H1 (cell line): ENCODE data around the gene CHCHD1. TPM values are rescaled to one million over a fixed set of nuclear protein-coding genes. Genes with fewer than 3 reads are reported as not detected.

ENCODE experiments used
- CTCF ChIA-PET: fragments of 300-600 bp; sonication (Branson Sonifier 250); formaldehyde crosslinking; loops from one replicate; lab custom pipeline; 2021; ENCODE audit not compliant: partially characterized antibody; lab: Charles Lee
- POLR2A ChIA-PET: fragments of 300-600 bp; sonication (Branson Sonifier 250); formaldehyde crosslinking; loops from one replicate; lab custom pipeline; 2021; ENCODE audit warnings: inconsistent platforms; ENCODE audit not compliant: partially characterized antibody; lab: Charles Lee
- DNase-seq, 2 experiments: peaks; one replicate each; pipeline versions ENCODE4 v3.0.0 to v3.0.0-alpha.2; 2010 to 2022; ENCODE audit warnings: low spot score in 2 of 2, low read depth in 1 of 2, mixed read lengths in 1 of 2
- FAIRE-seq: peaks from 2 replicates; lab custom pipeline; 2011; peaks lifted over from hg19 to GRCh38; lab: Jason Lieb, UNC
- H2AFZ ChIP-seq: 2 replicates; pipeline ENCODE4 v1.8.1; 2012; ENCODE audit warnings: low read length, inconsistent platforms
- H2AK5ac ChIP-seq: 2 replicates; pipeline ENCODE4 v1.6.1; 2013; ENCODE audit warnings: low read depth, low read length
- H2BK120ac ChIP-seq: replicated peaks from 2 replicates; pipeline ENCODE3; 2013; ENCODE audit warnings: low read depth, low read length, inconsistent platforms
- H2BK12ac ChIP-seq: 2 replicates; pipeline ENCODE4 v1.6.1; 2013; ENCODE audit warnings: low read depth, low read length
- H2BK15ac ChIP-seq: 2 replicates; pipeline ENCODE4 v1.6.1; 2013; ENCODE audit warnings: low read length
- H2BK20ac ChIP-seq: 2 replicates; pipeline ENCODE4 v1.6.1; 2013; ENCODE audit warnings: low read length
- H2BK5ac ChIP-seq: 2 replicates; pipeline ENCODE4 v1.6.1; 2013; ENCODE audit warnings: low read depth, low read length
- H3K14ac ChIP-seq: 2 replicates; pipeline ENCODE4 v1.6.1; 2013; ENCODE audit warnings: inconsistent platforms; ENCODE audit not compliant: insufficient read length
- H3K18ac ChIP-seq: 2 replicates; pipeline ENCODE4 v1.6.1; 2013; ENCODE audit warnings: low read length; ENCODE audit errors: extremely low read depth
- H3K23ac ChIP-seq: 2 replicates; pipeline ENCODE4 v1.6.1; 2013; ENCODE audit warnings: inconsistent platforms; ENCODE audit not compliant: insufficient read length
- H3K23me2 ChIP-seq: 2 replicates; pipeline ENCODE4 v1.6.1; 2013; ENCODE audit warnings: low read depth, low read length
- H3K27ac ChIP-seq: 2 replicates; pipeline ENCODE4 v1.6.1; 2011; ENCODE audit warnings: low read depth, low read length, inconsistent platforms
- H3K27me3 ChIP-seq, 4 experiments: replicated peaks in 1 of 4; 1 replicate in 1 of 4; 2 replicates in 3 of 4; pipeline versions ENCODE4 v1.6.1 to v1.8.1; 2011 to 2013; ENCODE audit warnings: low read length in 3 of 4, mild to moderate bottlenecking in 3 of 4, inconsistent platforms in 2 of 4, mixed read lengths in 2 of 4, moderate library complexity in 1 of 4; ENCODE audit not compliant: control insufficient read depth in 3 of 4, insufficient read depth in 3 of 4; ENCODE audit errors: extremely low read depth in 1 of 4
- H3K36me3 ChIP-seq, 4 experiments: 2 replicates each; pipeline versions ENCODE4 v1.6.1 to v1.8.1; 2011 to 2013; ENCODE audit warnings: mild to moderate bottlenecking in 4 of 4, low read length in 3 of 4, moderate library complexity in 2 of 4, control low read depth in 1 of 4, inconsistent platforms in 1 of 4; ENCODE audit not compliant: insufficient read depth in 4 of 4, control insufficient read depth in 2 of 4
- H3K4ac ChIP-seq: replicated peaks from 2 replicates; pipeline ENCODE3; 2013; ENCODE audit warnings: low read length, low read depth, mixed read lengths, inconsistent platforms; ENCODE audit not compliant: insufficient read length
- H3K4me1 ChIP-seq, 4 experiments: replicated peaks in 1 of 4; 1 replicate in 1 of 4; 2 replicates in 3 of 4; pipeline versions ENCODE4 v1.6.1 to v1.8.1; 2011 to 2013; ENCODE audit warnings: low read length in 3 of 4, inconsistent platforms in 2 of 4, mixed read lengths in 1 of 4; ENCODE audit not compliant: insufficient read depth in 4 of 4, control insufficient read depth in 3 of 4
- H3K4me2 ChIP-seq, 2 experiments: 2 replicates each; pipeline versions ENCODE4 v1.6.1 to v1.8.1; 2011 to 2013; ENCODE audit warnings: low read depth in 2 of 2, low read length in 2 of 2, control low read depth in 1 of 2, inconsistent platforms in 1 of 2, mild to moderate bottlenecking in 1 of 2; ENCODE audit not compliant: insufficient read depth in 1 of 2
- H3K4me3 ChIP-seq, 4 experiments: fragments of 200-600, 300-600 bp in 1 of 4; sonication (generic), shearing (Covaris generic), sonication (Bioruptor Twin) in 1 of 4; 2 replicates each; pipeline versions ENCODE4 v1.5.1 to v1.8.1; 2011 to 2016; ENCODE audit warnings: low read length in 4 of 4, low read depth in 3 of 4, control low read depth in 2 of 4, inconsistent platforms in 2 of 4, mild to moderate bottlenecking in 2 of 4, mixed read lengths in 1 of 4, moderate library complexity in 1 of 4; ENCODE audit not compliant: insufficient read depth in 2 of 4; ENCODE audit errors: extremely low read depth in 1 of 4
- H3K56ac ChIP-seq: replicated peaks from 2 replicates; pipeline ENCODE3; 2013; ENCODE audit warnings: low read depth, mild to moderate bottlenecking, mixed read lengths, low read length, inconsistent platforms; ENCODE audit not compliant: insufficient read length
- H3K79me1 ChIP-seq: 2 replicates; pipeline ENCODE4 v1.6.1; 2013; ENCODE audit warnings: low read depth, low read length, control low read depth
- H3K79me2 ChIP-seq, 2 experiments: 2 replicates each; pipeline versions ENCODE4 v1.6.1 to v1.8.1; 2012 to 2013; ENCODE audit warnings: low read length in 2 of 2, mild to moderate bottlenecking in 2 of 2, inconsistent platforms in 1 of 2; ENCODE audit not compliant: insufficient read depth in 2 of 2, control insufficient read depth in 1 of 2
- H3K9ac ChIP-seq, 4 experiments: replicated peaks in 1 of 4; 1 replicate in 1 of 4; 2 replicates in 3 of 4; pipeline versions ENCODE4 v1.6.1 to v1.8.1; 2011 to 2013; ENCODE audit warnings: low read depth in 3 of 4, low read length in 3 of 4, control low read depth in 2 of 4, mild to moderate bottlenecking in 2 of 4, moderate library complexity in 2 of 4, inconsistent platforms in 1 of 4; ENCODE audit errors: extremely low read depth in 1 of 4
- H3K9me3 ChIP-seq, 2 experiments: 2 replicates each; pipeline versions ENCODE4 v1.6.1 to v1.8.1; 2012 to 2013; ENCODE audit warnings: mild to moderate bottlenecking in 2 of 2, moderate library complexity in 2 of 2, control low read depth in 1 of 2, inconsistent platforms in 1 of 2, low read depth in 1 of 2, low read length in 1 of 2, mixed read lengths in 1 of 2; ENCODE audit not compliant: insufficient read depth in 2 of 2
- H4K20me1 ChIP-seq, 2 experiments: replicated peaks in 1 of 2; 2 replicates each; pipeline versions ENCODE3 to v1.8.1; 2011 to 2013; ENCODE audit warnings: inconsistent platforms in 2 of 2, low read length in 2 of 2, mild to moderate bottlenecking in 1 of 2; ENCODE audit not compliant: insufficient read depth in 2 of 2, control insufficient read depth in 1 of 2
- H4K5ac ChIP-seq: 2 replicates; pipeline ENCODE4 v1.6.1; 2013; ENCODE audit warnings: low read length, low read depth, mixed read lengths, inconsistent platforms; ENCODE audit not compliant: insufficient read length
- H4K8ac ChIP-seq: 2 replicates; pipeline ENCODE4 v1.8.0; 2013; ENCODE audit warnings: mild to moderate bottlenecking, moderate library complexity, low read length, inconsistent platforms; ENCODE audit not compliant: insufficient read depth; ENCODE audit errors: extremely low read depth
- H4K91ac ChIP-seq: replicated peaks from 2 replicates; pipeline ENCODE3; 2013; ENCODE audit warnings: low read length, mixed read lengths, inconsistent platforms; ENCODE audit not compliant: insufficient read length
- CEBPB ChIP-seq: IDR thresholded peaks from 2 replicates; pipeline ENCODE4 v1.6.1; 2012; ENCODE audit warnings: low read depth, low read length
- HDAC2 ChIP-seq, 2 experiments: fragments of 300-600 bp in 1 of 2; sonication (generic) in 1 of 2; IDR thresholded peaks; 2 replicates each; pipeline ENCODE4 v1.6.1; 2011 to 2012; ENCODE audit warnings: low read depth in 2 of 2, low read length in 2 of 2, mild to moderate bottlenecking in 2 of 2, moderate library complexity in 2 of 2, borderline replicate concordance in 1 of 2, inconsistent platforms in 1 of 2
- JUN ChIP-seq: IDR thresholded peaks from 2 replicates; pipeline ENCODE4 v1.6.1; 2011; ENCODE audit warnings: low read depth, mild to moderate bottlenecking, improper control_type of control experiment, low read length
- KDM5A ChIP-seq: fragments of 200-600 bp; IDR thresholded peaks from 2 replicates; pipeline ENCODE4 v1.7.1; 2012; ENCODE audit warnings: mild to moderate bottlenecking, low read length, inconsistent platforms, mixed read lengths
- RAD21 ChIP-seq, 2 experiments: IDR thresholded peaks in 1 of 2; conservative IDR thresholded peaks in 1 of 2; 2 replicates each; pipeline ENCODE4 v1.6.1; 2011; ENCODE audit warnings: low read depth in 2 of 2, low read length in 2 of 2, improper control_type of control experiment in 1 of 2, inconsistent platforms in 1 of 2, mild to moderate bottlenecking in 1 of 2, moderate library complexity in 1 of 2
- RBBP5 ChIP-seq: IDR thresholded peaks from 2 replicates; pipeline ENCODE4 v1.7.1; 2012; ENCODE audit warnings: low read depth, mild to moderate bottlenecking, inconsistent platforms, low read length, moderate library complexity, borderline replicate concordance
- RFX5 ChIP-seq: IDR thresholded peaks from 2 replicates; pipeline ENCODE4 v1.6.1; 2011; ENCODE audit warnings: low read depth, low read length, improper control_type of control experiment, borderline replicate concordance
- SIRT6 ChIP-seq: IDR thresholded peaks from one replicate; pipeline ENCODE4 v1.7.1; 2012; ENCODE audit warnings: low read length, inconsistent platforms
- TAF7 ChIP-seq: optimal IDR thresholded peaks from 2 replicates; pipeline ENCODE3; 2011; ENCODE audit warnings: low read depth, mild to moderate bottlenecking, inconsistent platforms, low read length, moderate library complexity, borderline replicate concordance
- TBP ChIP-seq: IDR thresholded peaks from 2 replicates; pipeline ENCODE4 v1.6.1; 2011; ENCODE audit warnings: low read depth, low read length, improper control_type of control experiment
- TEAD4 ChIP-seq: IDR thresholded peaks from 2 replicates; pipeline ENCODE4 v1.6.1; 2012; ENCODE audit warnings: low read depth, low read length, inconsistent platforms, mixed read lengths
- WGBS, 2 experiments: shearing (Covaris generic) in 1 of 2; methylation state at CpG; one replicate each; pipeline versions ENCODE4 v1.1.6 to v1.1.7; 2013 to 2015; ENCODE audit warnings: low lambda C conversion rate in 2 of 2, mixed read lengths in 2 of 2, inconsistent platforms in 1 of 2, low coverage in 1 of 2, missing lambda C conversion rate in 1 of 2; ENCODE audit not compliant: insufficient replicate concordance in 2 of 2, insufficient coverage in 1 of 2, insufficient read length in 1 of 2; ENCODE audit errors: extremely low coverage in 1 of 2, missing lambda C conversion rate in 1 of 2; 5-methylcytosine and 5-hydroxymethylcytosine counted together
- polyA plus RNA-seq, 7 experiments: library from polyadenylated mRNA; depleted of rRNA in 3 of 7; stranded (reverse) in 5 of 7; unstranded in 2 of 7; fragments of >200 nt in 5 of 7; fragments of 200-250 nt in 2 of 7; gene quantifications; 1 replicate in 5 of 7; 2 replicates in 1 of 7; 4 replicates in 1 of 7; pipeline versions ENCODE4 v1.2.1 to v1.2.3, GENCODE V29; 2011 to 2013; ENCODE audit warnings: missing spikeins in 2 of 7, mixed read lengths in 2 of 7
- total RNA-seq: library from RNA; stranded (reverse); fragmentation: NEBNext Ultra II Directional; extraction: Animal tissue kit (Norgen Biotek cat#: 25700); gene quantifications from 2 replicates; pipeline ENCODE4 v1.2.1, GENCODE V29; 2021

The CHCHD1 gene
- total and polyA plus RNA-seq, 2 of the 8 experiments (the other 6 are each of a cell fraction or from before 2014, with no cell fraction given): 44.9 to 58.1 TPM

DNA sequence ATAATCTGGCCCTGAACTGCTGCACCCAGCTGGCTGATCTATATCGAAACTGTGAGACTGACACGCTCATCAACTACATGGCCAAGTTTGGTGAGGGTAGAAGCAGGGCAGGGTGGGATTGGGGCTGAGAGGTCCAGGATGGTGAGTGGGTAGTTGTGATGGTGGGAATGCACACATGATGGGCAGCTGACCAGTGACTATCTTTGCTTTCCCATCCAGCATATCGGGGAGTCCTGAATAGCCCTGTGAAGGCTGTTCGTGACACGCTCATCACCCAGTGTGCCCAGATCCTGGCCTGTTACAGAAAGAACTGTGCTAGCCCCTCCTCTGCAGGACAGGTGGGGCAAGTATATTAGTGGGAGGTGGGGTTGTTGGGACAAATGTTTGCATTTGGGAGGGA, 12.5 kb upstream of the CHCHD1 start:
- Histone ChIP-seq H3K4ac (no peak overlapping the region), H4K5ac (no peak overlapping the region), H3K9me3 (no peaks in the 10 kb centered on the region), H3K9ac (no peak overlapping the region), H3K4me1 (peaks cover 0 to 12% (median 7%) of the 10 kb centered on the region in 4 experiments; a peak in 4 of 7 replicates), H2BK5ac (no peak overlapping the region), H3K27me3 (no peaks in the 10 kb centered on the region), H4K20me1 (peaks cover 0 to 6% of the 10 kb centered on the region in 2 experiments), H3K23ac (no peak overlapping the region), H3K4me2 (no peak overlapping the region), H3K56ac (no peak overlapping the region), H2AK5ac (no peak overlapping the region), H2BK12ac (no peak overlapping the region), H3K4me3 (no peak overlapping the region), H4K91ac (no peak overlapping the region), H3K23me2 (peaks cover 8% of the 10 kb centered on the region), H3K79me2 (peaks cover 0 to 6% of the 10 kb centered on the region in 2 experiments; a peak in 2 of 4 replicates), H2BK15ac (no peak overlapping the region), H2BK120ac (no peak overlapping the region), H2AFZ (no peak overlapping the region), H4K8ac (peak overlapping the region; percentile 73; the same call in 1 of the 2 replicates), H3K36me3 (peaks cover 22 to 44% (median 36%) of the 10 kb centered on the region in 4 experiments), H2BK20ac (no peak overlapping the region), H3K18ac (no peak overlapping the region), H3K79me1 (peaks cover 2% of the 10 kb centered on the region; the same call in 1 of the 2 replicates), H3K14ac (no peak overlapping the region), H3K27ac (no peak overlapping the region)
- TF ChIP-seq HDAC2 (IDR thresholded peaks at IDR 0.05; ENCODE audit: borderline replicate concordance in 1 of 2, low read depth in 2 of 2, low read length in 2 of 2) (no peak), RFX5 (no peak), RBBP5 (no peak), RAD21 (IDR thresholded peaks at IDR 0.05 in 1 of 2, conservative IDR thresholded peaks at IDR 0.05 in 1 of 2; ENCODE audit: low read depth in 2 of 2, low read length in 2 of 2) (no peak), CEBPB (no peak), KDM5A (no peak), TBP (no peak), TAF7 (no peak), TEAD4 (no peak), SIRT6 (no peak), JUN (no peak)
- ChIA-PET POLR2A (interaction anchor here (0.8 to 6.2 kb wide), 10 partner anchors 9 to 41 kb away, joined by 3 to 56 read pairs (median 4); partner anchors contain the start of genes CHCHD1 and SEC24C), CTCF (interaction anchor here (1.5 to 4.9 kb wide), 4 partner anchors 9 to 16 kb away, joined by 4 to 17 read pairs (median 8); partner anchors contain the start of gene CHCHD1)
- 93% methylated on average over 5 of the region's 5 CpGs; no CpG with 5 or more reads in 1 of the 2 experiments for WGBS, 2 experiments
- FAIRE-seq: no peak
- DNase-seq: no peak
